Endothelial cell of umbilical vein (primary cell): ENCODE measurements around the gene HSPB1.
"Not testable (repeated sequence)": the region's sequence is repeated elsewhere in the genome, so short reads cannot be mapped to it uniquely, and the experiment has no call there.

ENCODE experiments used
- CTCF ChIP-seq, 2 donors: IDR thresholded peaks; 1 replicate in 1 of 2; 2 replicates in 1 of 2; pipeline ENCODE4 v1.5.1; 2011; ENCODE audit warnings: low read length in 2 of 2, mild to moderate bottlenecking in 2 of 2, moderate library complexity in 2 of 2, control low read depth in 1 of 2, inconsistent platforms in 1 of 2, low read depth in 1 of 2; ENCODE audit not compliant: insufficient read depth in 1 of 2; ENCODE audit errors: extremely low read depth in 1 of 2
- FOS ChIP-seq: IDR thresholded peaks from 2 replicates; pipeline ENCODE4 v1.6.1; 2011; ENCODE audit warnings: mild to moderate bottlenecking, low read length, moderate library complexity, borderline replicate concordance; ENCODE audit not compliant: insufficient read depth
- MYC ChIP-seq: IDR thresholded peaks from one replicate; pipeline ENCODE4 v1.6.1; 2011; ENCODE audit warnings: mild to moderate bottlenecking, low read depth, low read length
- POLR2AphosphoS5 ChIP-seq: IDR thresholded peaks from 2 replicates; pipeline ENCODE4 v1.6.1; 2012; ENCODE audit warnings: low read depth, mild to moderate bottlenecking, control low read depth, low read length, moderate library complexity; ENCODE audit not compliant: insufficient read depth

- not testable (repeated sequence) for TF ChIP-seq MYC; CTCF (IDR thresholded peaks at IDR 0.05; ENCODE audit: extremely low read depth in 1 of 2, insufficient read depth in 1 of 2, low read depth in 1 of 2, low read length in 2 of 2); POLR2AphosphoS5; FOS
Observed at GRCh38 chr7:76308874-76309273, 6.4 kb downstream of the HSPB1 start.
